ENCODE measurements around the gene SLC25A13. TPM values are rescaled to one million over a fixed set of nuclear protein-coding genes. Genes with fewer than 3 reads are reported as not detected.

Gene SLC25A13
- polyA plus RNA-seq, 6 donors from 2014 or later = 11.0 to 20.6 (median 14.3) TPM

- Mint-ChIP-seq H3K36me3 (peaks cover 12 to 18% of the 10 kb centered on the region in 2 donors), H3K9me3 (peaks cover 0 to 5% (median 0%) of the 10 kb centered on the region in 7 donors), H3K4me1 (peaks cover 0 to 17% (median 5%) of the 10 kb centered on the region in 3 donors), H3K27me3 (no peaks in the 10 kb centered on the region), H3K4me3 (no peak overlapping the region), H3K27ac (no peak overlapping the region)
- DNase-seq (no peak), ATAC-seq (ENCODE audit: low read depth in 2 of 2) (no peak)
Measured at GRCh38 chr7:96224685-96225084, 97.2 kb downstream of the SLC25A13 start.

- Mint-ChIP-seq H3K36me3 (peaks cover 7 to 13% of the 10 kb centered on the region in 2 donors), H3K4me3 (no peak overlapping the region), H3K27me3 (no peaks in the 10 kb centered on the region), H3K27ac (peak overlapping the region in 1 of 6 donors; percentile 3), H3K9me3 (no peaks in the 10 kb centered on the region), H3K4me1 (peaks cover 0 to 17% (median 5%) of the 10 kb centered on the region in 3 donors)
- no peak for DNase-seq
- no peak for ATAC-seq (ENCODE audit: low read depth in 2 of 2)
Measured at GRCh38 chr7:96224073-96224472, 97.8 kb downstream of the SLC25A13 start.

- Mint-ChIP-seq H3K27me3 (no peaks in the 10 kb centered on the region), H3K4me3 (no peak overlapping the region), H3K36me3 (peaks cover 7 to 9% of the 10 kb centered on the region in 2 donors), H3K9me3 (peaks cover 0 to 2% (median 0%) of the 10 kb centered on the region in 7 donors), H3K4me1 (peaks cover 0 to 17% (median 5%) of the 10 kb centered on the region in 3 donors), H3K27ac (no peak overlapping the region)
- ATAC-seq (ENCODE audit: low read depth in 2 of 2) (no peak), DNase-seq (no peak)
Measured at GRCh38 chr7:96221888-96222287, 100.0 kb downstream of the SLC25A13 start.

- Mint-ChIP-seq H3K9me3 (peaks cover 0 to 5% (median 2%) of the 10 kb centered on the region in 7 donors), H3K4me3 (no peak overlapping the region), H3K27me3 (no peaks in the 10 kb centered on the region), H3K36me3 (peaks cover 0 to 9% of the 10 kb centered on the region in 2 donors), H3K27ac (no peak overlapping the region), H3K4me1 (peaks cover 0 to 12% (median 5%) of the 10 kb centered on the region in 3 donors)
- no peak for DNase-seq
- ATAC-seq (ENCODE audit: low read depth in 2 of 2) = no peak
Measured at GRCh38 chr7:96219378-96220130, 102.3 kb downstream of the SLC25A13 start.

- peaks cover 0 to 12% (median 0%) of the 10 kb centered on the region in 3 donors for H3K4me1 Mint-ChIP-seq
- no peak overlapping the region for H3K4me3 Mint-ChIP-seq
- no peak overlapping the region for H3K27ac Mint-ChIP-seq
Measured at GRCh38 chr7:96218664-96219243, 103.1 kb downstream of the SLC25A13 start.

GRCh38 chr7:96217147-96217546 lies 104.8 kb downstream of the SLC25A13 start:
- no peaks in the 10 kb centered on the region for H3K36me3 Mint-ChIP-seq
- H3K9me3 Mint-ChIP-seq = peaks cover 0 to 5% (median 2%) of the 10 kb centered on the region in 7 donors
- H3K27ac Mint-ChIP-seq = no peak overlapping the region
- H3K4me3 Mint-ChIP-seq = no peak overlapping the region
- peaks cover 0 to 12% (median 0%) of the 10 kb centered on the region in 3 donors for H3K4me1 Mint-ChIP-seq
- ATAC-seq (ENCODE audit: low read depth in 2 of 2) = no peak
- no peaks in the 10 kb centered on the region for H3K27me3 Mint-ChIP-seq
- no peak for DNase-seq

More at GRCh38 chr7:96218664-96219243, 103.1 kb downstream of the SLC25A13 start:
- no peak for ATAC-seq (ENCODE audit: low read depth in 2 of 2)
- Mint-ChIP-seq H3K9me3 (peaks cover 0 to 5% (median 2%) of the 10 kb centered on the region in 7 donors), H3K27me3 (no peaks in the 10 kb centered on the region), H3K36me3 (peaks cover 0 to 1% of the 10 kb centered on the region in 2 donors)
- no peak for DNase-seq

- DNase-seq (no peak), ATAC-seq (ENCODE audit: low read depth in 2 of 2) (no peak)
- H3K9me3 Mint-ChIP-seq = peaks cover 0 to 5% (median 2%) of the 10 kb centered on the region in 7 donors
- H3K4me1 Mint-ChIP-seq = peaks cover 0 to 8% (median 0%) of the 10 kb centered on the region in 3 donors
- no peaks in the 10 kb centered on the region for H3K27me3 Mint-ChIP-seq
- peak overlapping the region in 2 of 6 donors; percentile 3 to 65 for H3K27ac Mint-ChIP-seq
- no peak overlapping the region for H3K4me3 Mint-ChIP-seq
- no peaks in the 10 kb centered on the region for H3K36me3 Mint-ChIP-seq
Measured at GRCh38 chr7:96216373-96216772, 105.5 kb downstream of the SLC25A13 start.

- ATAC-seq (ENCODE audit: low read depth in 2 of 2) = no peak
- no peaks in the 10 kb centered on the region for H3K27me3 Mint-ChIP-seq
Measured at GRCh38 chr7:96212474-96212873, 109.4 kb downstream of the SLC25A13 start.

GRCh38 chr7:96211954-96212353 lies 109.9 kb downstream of the SLC25A13 start:
- Mint-ChIP-seq H3K27ac (peak overlapping the region in 2 of 6 donors; percentile 34 to 44), H3K27me3 (no peaks in the 10 kb centered on the region), H3K36me3 (peaks cover 0 to 4% of the 10 kb centered on the region in 2 donors), H3K4me3 (no peak overlapping the region), H3K9me3 (peaks cover 0 to 5% (median 2%) of the 10 kb centered on the region in 7 donors), H3K4me1 (no peaks in the 10 kb centered on the region)
- ATAC-seq (ENCODE audit: low read depth in 2 of 2) (no peak), DNase-seq (no peak)

More at GRCh38 chr7:96212474-96212873, 109.4 kb downstream of the SLC25A13 start:
- Mint-ChIP-seq H3K4me1 (no peaks in the 10 kb centered on the region), H3K36me3 (peaks cover 0 to 4% of the 10 kb centered on the region in 2 donors), H3K4me3 (no peak overlapping the region), H3K9me3 (peaks cover 0 to 5% (median 2%) of the 10 kb centered on the region in 7 donors), H3K27ac (no peak overlapping the region)
- no peak for DNase-seq

GRCh38 chr7:96205665-96206064 lies 116.2 kb downstream of the SLC25A13 start:
- no peaks in the 10 kb centered on the region for H3K9me3 Mint-ChIP-seq
- no peak for ATAC-seq (ENCODE audit: low read depth in 2 of 2)
- peak overlapping the region in 1 of 6 donors; percentile 50 for H3K27ac Mint-ChIP-seq
- H3K36me3 Mint-ChIP-seq = peaks cover 0 to 8% of the 10 kb centered on the region in 2 donors
- DNase-seq = no peak
- H3K4me1 Mint-ChIP-seq = peaks cover 0 to 2% (median 0%) of the 10 kb centered on the region in 3 donors
- H3K27me3 Mint-ChIP-seq = no peaks in the 10 kb centered on the region
- no peak overlapping the region for H3K4me3 Mint-ChIP-seq

- H3K27me3 Mint-ChIP-seq = no peaks in the 10 kb centered on the region
- no peaks in the 10 kb centered on the region for H3K9me3 Mint-ChIP-seq
- no peak overlapping the region for H3K27ac Mint-ChIP-seq
- peaks cover 0 to 9% of the 10 kb centered on the region in 2 donors for H3K36me3 Mint-ChIP-seq
- ATAC-seq (ENCODE audit: low read depth in 2 of 2) = no peak
- DNase-seq = no peak
- H3K4me1 Mint-ChIP-seq = peaks cover 0 to 5% (median 0%) of the 10 kb centered on the region in 3 donors
- H3K4me3 Mint-ChIP-seq = no peak overlapping the region
Measured at GRCh38 chr7:96204601-96205000, 117.3 kb downstream of the SLC25A13 start.

GRCh38 chr7:96203786-96204185 lies 118.1 kb downstream of the SLC25A13 start:
- H3K27ac Mint-ChIP-seq = no peak overlapping the region
- H3K4me1 Mint-ChIP-seq = peaks cover 0 to 5% (median 0%) of the 10 kb centered on the region in 3 donors
- H3K4me3 Mint-ChIP-seq = no peak overlapping the region
- ATAC-seq (ENCODE audit: low read depth in 2 of 2) = no peak
- H3K36me3 Mint-ChIP-seq = peaks cover 0 to 9% of the 10 kb centered on the region in 2 donors
- DNase-seq = no peak
- H3K9me3 Mint-ChIP-seq = no peaks in the 10 kb centered on the region
- H3K27me3 Mint-ChIP-seq = no peaks in the 10 kb centered on the region

GRCh38 chr7:96202102-96202501 lies 119.8 kb downstream of the SLC25A13 start:
- Mint-ChIP-seq H3K27ac (no peak overlapping the region), H3K27me3 (no peaks in the 10 kb centered on the region), H3K4me3 (no peak overlapping the region), H3K9me3 (no peaks in the 10 kb centered on the region), H3K36me3 (peaks cover 0 to 13% of the 10 kb centered on the region in 2 donors), H3K4me1 (peaks cover 0 to 5% (median 0%) of the 10 kb centered on the region in 3 donors)
- no peak for DNase-seq
- no peak for ATAC-seq (ENCODE audit: low read depth in 2 of 2)

GRCh38 chr7:96200740-96201139 lies 121.2 kb downstream of the SLC25A13 start:
- Mint-ChIP-seq H3K36me3 (peaks cover 0 to 13% of the 10 kb centered on the region in 2 donors), H3K4me3 (no peak overlapping the region), H3K9me3 (no peaks in the 10 kb centered on the region), H3K27ac (no peak overlapping the region), H3K27me3 (no peaks in the 10 kb centered on the region), H3K4me1 (peaks cover 0 to 5% (median 0%) of the 10 kb centered on the region in 3 donors)
- DNase-seq = no peak
- no peak for ATAC-seq (ENCODE audit: low read depth in 2 of 2)
